CD14-positive monocyte (primary cell): Measurements from ENCODE around the gene ARHGEF10L. TPM values are rescaled to one million over a fixed set of nuclear protein-coding genes. Genes with fewer than 3 reads are reported as not detected.

ENCODE experiments used
- DNase-seq, 3 donors: peaks; one replicate each; pipeline ENCODE4 v3.0.0-alpha.2; 2011 to 2022
- H2AFZ ChIP-seq: 2 replicates; pipeline ENCODE4 v1.6.0; 2012; ENCODE audit warnings: mild to moderate bottlenecking, low read depth, low read length, inconsistent platforms; ENCODE audit not compliant: insufficient read depth, poor library complexity, severe bottlenecking
- H3K27ac ChIP-seq, 2 donors: 1 replicate in 1 of 2; 2 replicates in 1 of 2; pipeline ENCODE4 v1.5.1; 2012 to 2013; ENCODE audit warnings: low read length in 2 of 2, control low read depth in 1 of 2, inconsistent platforms in 1 of 2, low read depth in 1 of 2, mild to moderate bottlenecking in 1 of 2
- H3K27me3 ChIP-seq, 2 donors: one replicate each; pipeline versions ENCODE4 v1.6.0 to v1.6.1; 2011 to 2013; ENCODE audit warnings: low read length in 2 of 2; ENCODE audit not compliant: control insufficient read depth in 2 of 2, insufficient read depth in 2 of 2
- H3K36me3 ChIP-seq, 2 donors: replicated peaks in 1 of 2; 1 replicate in 1 of 2; 2 replicates in 1 of 2; pipeline versions ENCODE4 v1.5.1 to v1.6.1; 2012 to 2013; ENCODE audit warnings: low read length in 2 of 2, control low read depth in 1 of 2, inconsistent platforms in 1 of 2, mild to moderate bottlenecking in 1 of 2; ENCODE audit not compliant: insufficient read depth in 2 of 2, control insufficient read depth in 1 of 2
- H3K4me1 ChIP-seq, 2 donors: 1 replicate in 1 of 2; 2 replicates in 1 of 2; pipeline versions ENCODE4 v1.5.1 to v1.6.1; 2012 to 2013; ENCODE audit warnings: low read length in 2 of 2, control low read depth in 1 of 2, inconsistent platforms in 1 of 2, mild to moderate bottlenecking in 1 of 2, moderate library complexity in 1 of 2; ENCODE audit not compliant: insufficient read depth in 2 of 2, control insufficient read depth in 1 of 2
- H3K4me2 ChIP-seq: replicated peaks from 2 replicates; pipeline ENCODE3; 2012; ENCODE audit warnings: low read length, moderate library complexity, mild to moderate bottlenecking; ENCODE audit not compliant: poor library complexity, severe bottlenecking; ENCODE audit errors: extremely low read depth
- H3K4me3 ChIP-seq, 3 experiments: fragments of 200-600 bp in 1 of 3; sonication (generic) in 1 of 3; replicated peaks in 1 of 3; 1 replicate in 2 of 3; 2 replicates in 1 of 3; pipeline ENCODE4 v1.5.1; 2011 to 2013; ENCODE audit warnings: low read length in 3 of 3, mild to moderate bottlenecking in 3 of 3, control low read depth in 2 of 3, low read depth in 2 of 3, inconsistent platforms in 1 of 3, moderate library complexity in 1 of 3
- H3K79me2 ChIP-seq: 2 replicates; pipeline ENCODE4 v1.6.0; 2012; ENCODE audit warnings: mild to moderate bottlenecking, control low read depth, inconsistent platforms, low read length, moderate library complexity; ENCODE audit not compliant: insufficient read depth
- H3K9ac ChIP-seq: 2 replicates; pipeline ENCODE4 v1.6.0; 2017; ENCODE audit warnings: low read length, mild to moderate bottlenecking; ENCODE audit not compliant: insufficient read depth, poor library complexity, severe bottlenecking
- H3K9me3 ChIP-seq, 2 donors: replicated peaks in 1 of 2; 1 replicate in 1 of 2; 2 replicates in 1 of 2; pipeline versions ENCODE4 v1.5.1 to v1.6.1; 2012 to 2013; ENCODE audit warnings: low read length in 2 of 2, control low read depth in 1 of 2; ENCODE audit not compliant: control insufficient read depth in 1 of 2, insufficient read depth in 1 of 2
- H4K20me1 ChIP-seq: 2 replicates; pipeline ENCODE4 v1.6.0; 2012; ENCODE audit warnings: mild to moderate bottlenecking, low read length, control low read depth, moderate library complexity; ENCODE audit not compliant: insufficient read depth
- H3K27ac Mint-ChIP-seq, 7 donors: one replicate each; pipeline ENCODE4 v1.8.0; 2020; ENCODE audit warnings: mild to moderate bottlenecking in 7 of 7, mixed read lengths in 7 of 7, moderate library complexity in 6 of 7, inconsistent platforms in 2 of 7
- H3K27me3 Mint-ChIP-seq, 3 donors: one replicate each; pipeline ENCODE4 v1.8.0; 2021 to 2022; ENCODE audit warnings: low read depth in 3 of 3, mild to moderate bottlenecking in 3 of 3, mixed read lengths in 3 of 3, moderate library complexity in 3 of 3, inconsistent platforms in 1 of 3
- H3K36me3 Mint-ChIP-seq, 2 donors: one replicate each; pipeline ENCODE4 v1.8.0; 2020; ENCODE audit warnings: mixed read lengths in 2 of 2, inconsistent platforms in 1 of 2, mild to moderate bottlenecking in 1 of 2
- H3K4me1 Mint-ChIP-seq: one replicate; pipeline ENCODE4 v1.8.0; 2020; ENCODE audit warnings: mild to moderate bottlenecking, mixed read lengths
- H3K4me3 Mint-ChIP-seq, 2 donors: one replicate each; pipeline ENCODE4 v1.8.0; 2020; ENCODE audit warnings: mild to moderate bottlenecking in 2 of 2, mixed read lengths in 2 of 2, moderate library complexity in 1 of 2
- H3K9me3 Mint-ChIP-seq, 7 donors: one replicate each; pipeline ENCODE4 v1.8.0; 2020 to 2022; ENCODE audit warnings: mixed read lengths in 7 of 7, mild to moderate bottlenecking in 6 of 7, moderate library complexity in 6 of 7, inconsistent platforms in 2 of 7
- WGBS: methylation state at CpG from one replicate; pipeline ENCODE4 v1.1.5; 2013; ENCODE audit warnings: missing lambda C conversion rate; ENCODE audit not compliant: insufficient coverage; 5-methylcytosine and 5-hydroxymethylcytosine counted together
- intact Hi-C, 2 donors: fragments of 100-400 bp; cut with micrococcal nuclease; formaldehyde crosslinking; loops; one replicate each; pipeline versions ENCODE4 v1.15.0 to v1.15.1; 2023
- polyA plus RNA-seq, 3 donors: library from polyadenylated mRNA; depleted of rRNA in 1 of 3; unstranded in 2 of 3; stranded (reverse) in 1 of 3; fragments of 300-500 nt in 2 of 3; fragments of >200 nt in 1 of 3; fragmentation: Illumina TruSeq in 2 of 3; gene quantifications; 1 replicate in 2 of 3; 2 replicates in 1 of 3; pipeline ENCODE4 v1.2.3, GENCODE V29; 2012 to 2021
- TF ChIP-seq, protein P1 (sequence below): fragments of 200-600 bp; IDR thresholded peaks from one replicate; pipeline ENCODE4 v1.8.0; 2022; ENCODE audit warnings: antibody characterized with exemption, mild to moderate bottlenecking

Gene ARHGEF10L
- polyA plus RNA-seq, 3 donors = 20.7 to 95.7 (median 23.7) TPM

DNA sequence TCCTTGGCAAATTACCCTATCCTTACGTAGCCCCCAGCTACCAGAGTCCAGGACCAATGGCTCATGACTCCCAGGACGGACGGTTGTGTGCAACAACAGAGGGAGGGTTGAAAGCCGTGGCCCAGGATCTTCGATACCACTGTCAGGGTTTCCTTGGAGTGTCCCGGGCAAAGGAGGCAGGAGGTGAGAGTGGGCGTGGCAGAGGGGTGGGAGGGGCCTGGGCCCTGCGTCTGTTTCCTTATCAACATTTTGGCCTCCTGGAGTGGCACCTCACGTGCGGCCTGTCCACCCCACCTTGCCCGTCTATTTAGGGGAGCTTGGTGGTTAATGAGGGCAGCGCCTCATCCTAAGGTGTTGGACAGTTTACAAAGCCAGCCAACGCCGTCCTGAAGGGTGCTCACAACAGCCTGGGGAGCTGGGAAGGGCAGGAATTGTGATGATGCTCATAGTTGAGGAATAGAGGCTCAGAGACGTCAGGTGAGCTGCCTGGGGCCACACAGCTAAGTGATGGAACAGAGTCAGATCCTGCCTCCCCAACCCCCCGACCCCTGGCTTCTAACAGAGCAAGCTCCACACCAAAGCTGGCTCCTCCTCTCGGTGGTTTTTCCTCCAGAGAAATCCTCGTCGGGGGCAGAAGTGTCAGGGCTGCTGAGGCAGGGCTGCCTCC is 17.4 kb upstream of the ARHGEF10L start:
- H3K36me3 ChIP-seq = no peaks in the 10 kb centered on the region

DNA sequence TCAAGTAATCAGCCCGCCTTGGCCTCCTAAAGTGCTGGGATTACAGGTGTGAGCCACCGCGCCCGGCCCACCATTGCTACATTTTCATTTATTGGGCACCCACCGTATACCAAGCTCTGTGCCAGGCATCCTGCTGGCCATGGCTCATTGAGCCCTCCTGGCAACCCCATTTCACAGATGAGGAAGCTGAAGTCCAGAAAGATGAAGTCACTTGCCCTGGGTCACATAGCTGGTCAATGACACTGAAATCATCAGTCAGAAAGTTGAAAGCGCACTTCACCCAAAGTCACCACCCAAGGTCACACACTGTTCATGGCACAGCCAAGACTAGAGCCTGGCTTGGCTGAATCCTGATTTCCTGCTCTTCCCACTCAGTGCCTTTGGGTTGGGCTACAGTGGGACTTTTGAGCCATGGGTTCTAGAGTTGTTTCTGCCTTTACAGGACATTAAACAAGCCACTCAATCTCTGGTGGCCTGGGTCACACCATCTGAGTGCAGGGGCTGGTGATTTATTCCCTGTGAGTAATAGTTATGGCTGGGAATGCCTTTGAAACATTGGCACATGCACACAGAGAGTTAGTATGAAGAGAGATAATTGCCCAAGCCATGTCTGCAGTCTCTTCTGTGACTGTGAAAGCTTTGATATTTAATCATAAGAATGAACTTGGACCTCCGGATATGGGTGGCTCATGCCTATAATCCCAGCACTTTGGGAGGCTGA is 16.0 kb upstream of the ARHGEF10L start:
- Histone ChIP-seq H3K4me2 (no peak overlapping the region), H3K27me3 (peaks cover 0 to 24% of the 10 kb centered on the region in 2 donors), H3K9me3 (no peaks in the 10 kb centered on the region), H4K20me1 (no peaks in the 10 kb centered on the region), H3K4me3 (no peak overlapping the region), H3K4me1 (no peaks in the 10 kb centered on the region), H3K79me2 (no peaks in the 10 kb centered on the region), H3K36me3 (no peaks in the 10 kb centered on the region), H3K9ac (no peak overlapping the region), H2AFZ (no peak overlapping the region), H3K27ac (no peak overlapping the region)
- Mint-ChIP-seq H3K9me3 (peaks cover 0 to 3% (median 0%) of the 10 kb centered on the region in 7 donors), H3K36me3 (no peaks in the 10 kb centered on the region), H3K4me3 (no peak overlapping the region), H3K27me3 (peaks cover 42 to 75% (median 62%) of the 10 kb centered on the region in 3 donors), H3K4me1 (no peaks in the 10 kb centered on the region), H3K27ac (no peak overlapping the region)
- 98% methylated on average over 6 of the region's 7 CpGs for WGBS
- TF ChIP-seq, protein P1, sequence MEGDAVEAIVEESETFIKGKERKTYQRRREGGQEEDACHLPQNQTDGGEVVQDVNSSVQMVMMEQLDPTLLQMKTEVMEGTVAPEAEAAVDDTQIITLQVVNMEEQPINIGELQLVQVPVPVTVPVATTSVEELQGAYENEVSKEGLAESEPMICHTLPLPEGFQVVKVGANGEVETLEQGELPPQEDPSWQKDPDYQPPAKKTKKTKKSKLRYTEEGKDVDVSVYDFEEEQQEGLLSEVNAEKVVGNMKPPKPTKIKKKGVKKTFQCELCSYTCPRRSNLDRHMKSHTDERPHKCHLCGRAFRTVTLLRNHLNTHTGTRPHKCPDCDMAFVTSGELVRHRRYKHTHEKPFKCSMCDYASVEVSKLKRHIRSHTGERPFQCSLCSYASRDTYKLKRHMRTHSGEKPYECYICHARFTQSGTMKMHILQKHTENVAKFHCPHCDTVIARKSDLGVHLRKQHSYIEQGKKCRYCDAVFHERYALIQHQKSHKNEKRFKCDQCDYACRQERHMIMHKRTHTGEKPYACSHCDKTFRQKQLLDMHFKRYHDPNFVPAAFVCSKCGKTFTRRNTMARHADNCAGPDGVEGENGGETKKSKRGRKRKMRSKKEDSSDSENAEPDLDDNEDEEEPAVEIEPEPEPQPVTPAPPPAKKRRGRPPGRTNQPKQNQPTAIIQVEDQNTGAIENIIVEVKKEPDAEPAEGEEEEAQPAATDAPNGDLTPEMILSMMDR = no peak
- DNase-seq = no peak
- intact Hi-C loops = no loop called here

More for the DNA sequence above, 17.4 kb upstream of the ARHGEF10L start:
- intact Hi-C loops = no loop called here
- no peaks in the 10 kb centered on the region for H3K4me1 ChIP-seq
- H3K36me3 Mint-ChIP-seq = no peaks in the 10 kb centered on the region
- H3K27ac ChIP-seq = no peak overlapping the region
- H3K4me3 Mint-ChIP-seq = peak overlapping the region in 1 of 2 donors; percentile 62
- H3K4me1 Mint-ChIP-seq = no peaks in the 10 kb centered on the region
- H3K4me3 ChIP-seq = no peak overlapping the region
- H3K9ac ChIP-seq = no peak overlapping the region
- peaks cover 0 to 3% (median 0%) of the 10 kb centered on the region in 7 donors for H3K9me3 Mint-ChIP-seq
- DNase-seq = no peak
- no peaks in the 10 kb centered on the region for H3K9me3 ChIP-seq
- peaks cover 0 to 27% of the 10 kb centered on the region in 2 donors for H3K27me3 ChIP-seq
- no peak overlapping the region for H2AFZ ChIP-seq
- H4K20me1 ChIP-seq = no peaks in the 10 kb centered on the region
- 71% methylated on average over 16 of the region's 19 CpGs for WGBS
- TF ChIP-seq, protein P1 = no peak
- H3K27ac Mint-ChIP-seq = no peak overlapping the region
- H3K4me2 ChIP-seq = no peak overlapping the region
- peaks cover 41 to 72% (median 55%) of the 10 kb centered on the region in 3 donors for H3K27me3 Mint-ChIP-seq
- H3K79me2 ChIP-seq = no peaks in the 10 kb centered on the region
